HG02759 (cell line): Measurements from ENCODE around the gene EPHA1.
A peak's percentile ranks its signal among the peaks of the same experiment; 100 is the strongest.

ENCODE experiments used
- ATAC-seq: cut with Tn5 transposase; IDR thresholded peaks from one replicate; pipeline ENCODE4 v1.9.1; 2021; ENCODE audit warnings: mild to moderate bottlenecking, moderate library complexity; ENCODE audit not compliant: unreplicated experiment

EPHA1 gene

DNA sequence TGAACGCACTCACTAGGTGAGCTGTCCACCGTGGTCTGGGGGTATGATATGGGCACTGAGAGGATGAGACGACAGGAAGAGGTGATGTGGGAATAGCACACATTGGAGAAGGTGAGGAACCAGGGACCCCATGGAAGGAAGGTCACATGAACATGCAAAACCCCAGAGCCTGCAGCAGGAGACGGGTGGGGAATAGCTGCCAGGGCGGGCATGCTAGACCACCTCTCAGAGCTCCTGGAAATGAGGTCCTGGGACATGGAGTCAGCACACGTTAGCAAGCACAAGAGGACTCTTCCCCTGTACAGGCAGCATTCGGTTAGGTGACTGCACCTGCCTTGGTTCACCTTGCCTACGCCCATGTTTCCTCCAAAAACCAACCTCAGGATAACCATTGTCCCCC is 54.3 kb downstream of the EPHA1 start:
- no peak for ATAC-seq

DNA sequence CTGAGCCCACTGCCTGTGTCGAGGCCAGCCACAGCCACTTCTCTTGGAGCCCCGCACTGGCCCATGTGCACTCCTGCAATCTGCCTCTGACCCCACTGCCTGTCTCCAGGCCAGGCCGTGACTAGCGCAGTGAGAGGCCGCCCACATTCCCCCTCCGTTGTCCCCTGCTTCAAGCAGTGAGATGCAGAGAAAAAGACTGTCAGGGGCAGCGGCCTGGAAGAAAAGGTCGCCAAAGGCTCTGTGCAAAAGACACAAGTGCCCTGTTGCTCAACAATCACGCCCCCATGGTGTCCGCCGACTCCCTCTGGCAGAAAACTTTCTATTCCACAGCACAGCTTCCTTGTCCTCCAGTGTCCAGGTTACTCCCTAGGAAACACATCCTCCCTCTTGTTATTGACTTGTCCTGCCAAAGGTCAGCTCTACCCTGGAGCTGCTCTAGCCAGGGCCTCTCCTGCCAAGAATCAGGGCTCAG is 56.1 kb downstream of the EPHA1 start:
- ATAC-seq: no peak

- ATAC-seq: no peak
Observed at GRCh38 chr7:143351574-143351973, 57.1 kb downstream of the EPHA1 start.

GRCh38 chr7:143351060-143351459 is 57.6 kb downstream of the EPHA1 start:
- ATAC-seq: no peak

DNA sequence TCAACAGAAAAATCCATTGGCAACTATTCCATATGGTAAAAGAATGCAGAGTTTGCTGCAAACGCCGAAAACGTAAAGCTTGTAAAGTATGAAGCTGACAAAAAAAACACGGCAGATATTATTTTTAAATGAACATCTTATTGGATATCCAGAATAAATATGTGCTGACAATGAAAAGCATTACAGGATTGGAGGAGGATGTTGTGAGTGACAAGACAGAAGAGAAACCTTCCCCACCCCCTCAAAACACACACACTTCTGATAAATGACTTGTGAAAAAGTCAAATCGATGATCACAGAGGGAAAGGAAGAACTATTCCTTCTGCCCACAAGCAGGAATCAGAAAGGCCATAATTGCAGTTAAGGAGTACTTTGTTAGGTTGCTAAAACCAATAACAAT is 60.7 kb downstream of the EPHA1 start:
- no peak for ATAC-seq

- no peak for ATAC-seq
Observed at GRCh38 chr7:143346018-143346417, 62.6 kb downstream of the EPHA1 start.

GRCh38 chr7:143345428-143345900 is 63.2 kb downstream of the EPHA1 start:
- ATAC-seq: peak; percentile 94

- ATAC-seq: no peak
Observed at GRCh38 chr7:143343596-143343995, 65.1 kb downstream of the EPHA1 start.

DNA sequence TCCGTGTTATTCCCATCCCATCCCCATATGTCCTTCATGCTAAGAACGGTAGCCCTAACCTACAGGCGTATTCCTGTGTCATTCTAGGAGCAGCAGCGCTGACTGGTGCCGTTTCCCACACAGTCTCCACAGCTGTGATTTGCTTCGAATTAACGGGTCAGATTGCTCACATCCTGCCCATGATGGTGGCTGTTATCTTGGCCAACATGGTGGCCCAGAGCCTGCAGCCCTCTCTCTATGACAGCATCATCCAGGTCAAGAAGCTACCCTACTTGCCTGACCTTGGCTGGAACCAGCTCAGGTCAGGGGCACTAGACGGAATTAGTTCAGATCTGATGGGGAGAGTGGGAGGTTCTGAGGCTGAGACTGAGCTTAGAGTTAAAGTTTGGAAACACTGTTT is 66.8 kb downstream of the EPHA1 start:
- no peak for ATAC-seq
